ENCODE measurements around the gene KIF6.

KIF6 gene

GRCh38 chr6:39493777-39494176, 231.4 kb downstream of the KIF6 start:
- H3K36me3 ChIP-seq (ENCODE audit: control insufficient read depth in 2 of 2, insufficient read depth in 1 of 2, low read length in 2 of 2) = no peaks in the 10 kb centered on the region
- ChIA-PET POLR2A (no interaction called here), CTCF (interaction anchor here (0.6 to 1.6 kb wide), 4 partner anchors 9 to 793 kb away, joined by 3 to 6 read pairs (median 4); no protein-coding TSS in a partner anchor)
- H3K4me3 ChIP-seq (ENCODE audit: low read depth, low read length) = no peak overlapping the region
- H3K4me1 ChIP-seq (ENCODE audit: control insufficient read depth, insufficient read depth, low read length) = no peaks in the 10 kb centered on the region
- no peaks in the 10 kb centered on the region for H3K9me3 ChIP-seq (ENCODE audit: control insufficient read depth, insufficient read depth, low read depth, low read length)
- TF ChIP-seq ZNF223 (tag by site-specific recombination; IDR thresholded peaks at IDR 0.05) (no peak), RBAK (tag by site-specific recombination; IDR thresholded peaks at IDR 0.05) (no peak), ZNF747 (tag by site-specific recombination; IDR thresholded peaks at IDR 0.05) (no peak), ZBTB7A (tag by site-specific recombination; IDR thresholded peaks at IDR 0.05; ENCODE audit: low read depth) (no peak), ZSCAN30 (tag by site-specific recombination; IDR thresholded peaks at IDR 0.05) (no peak), ZNF133 (tag by site-specific recombination; IDR thresholded peaks at IDR 0.05) (no peak), ZNF146 (tag by site-specific recombination; IDR thresholded peaks at IDR 0.05) (no peak), REPIN1 (tag by site-specific recombination; IDR thresholded peaks at IDR 0.05; ENCODE audit: low read depth) (no peak), ZNF530 (tag by site-specific recombination; IDR thresholded peaks at IDR 0.05; ENCODE audit: low read depth) (no peak)
- no peak overlapping the region for H3K27ac ChIP-seq (ENCODE audit: extremely low read depth, low read depth, low read length)

GRCh38 chr6:39493174-39493573, 232.0 kb downstream of the KIF6 start:
- Histone ChIP-seq H3K4me3 (ENCODE audit: low read depth, low read length) (no peak overlapping the region), H3K36me3 (ENCODE audit: control insufficient read depth in 2 of 2, insufficient read depth in 1 of 2, low read length in 2 of 2) (no peaks in the 10 kb centered on the region), H3K27ac (ENCODE audit: extremely low read depth, low read depth, low read length) (no peak overlapping the region), H3K4me1 (ENCODE audit: control insufficient read depth, insufficient read depth, low read length) (no peaks in the 10 kb centered on the region), H3K9me3 (ENCODE audit: control insufficient read depth, insufficient read depth, low read depth, low read length) (no peaks in the 10 kb centered on the region)
- CTCF ChIA-PET = no interaction called here
- POLR2A ChIA-PET = no interaction called here
- TF ChIP-seq ZNF266 (tag by site-specific recombination; IDR thresholded peaks at IDR 0.05; ENCODE audit: low read depth) (no peak), ZBTB17 (tag by site-specific recombination; IDR thresholded peaks at IDR 0.05) (no peak), ZNF623 (tag by site-specific recombination; IDR thresholded peaks at IDR 0.05) (no peak), GLIS2 (tag by site-specific recombination; IDR thresholded peaks at IDR 0.05) (no peak), ZNF37A (tag by site-specific recombination; IDR thresholded peaks at IDR 0.05) (no peak)
- TF ChIP-seq, protein P1, sequence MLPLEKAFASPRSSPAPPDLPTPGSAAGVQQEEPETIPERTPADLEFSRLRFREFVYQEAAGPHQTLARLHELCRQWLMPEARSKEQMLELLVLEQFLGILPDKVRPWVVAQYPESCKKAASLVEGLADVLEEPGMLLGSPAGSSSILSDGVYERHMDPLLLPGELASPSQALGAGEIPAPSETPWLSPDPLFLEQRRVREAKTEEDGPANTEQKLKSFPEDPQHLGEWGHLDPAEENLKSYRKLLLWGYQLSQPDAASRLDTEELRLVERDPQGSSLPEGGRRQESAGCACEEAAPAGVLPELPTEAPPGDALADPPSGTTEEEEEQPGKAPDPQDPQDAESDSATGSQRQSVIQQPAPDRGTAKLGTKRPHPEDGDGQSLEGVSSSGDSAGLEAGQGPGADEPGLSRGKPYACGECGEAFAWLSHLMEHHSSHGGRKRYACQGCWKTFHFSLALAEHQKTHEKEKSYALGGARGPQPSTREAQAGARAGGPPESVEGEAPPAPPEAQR (tag by site-specific recombination; IDR thresholded peaks at IDR 0.05) = no peak
- TF ChIP-seq, protein P2, sequence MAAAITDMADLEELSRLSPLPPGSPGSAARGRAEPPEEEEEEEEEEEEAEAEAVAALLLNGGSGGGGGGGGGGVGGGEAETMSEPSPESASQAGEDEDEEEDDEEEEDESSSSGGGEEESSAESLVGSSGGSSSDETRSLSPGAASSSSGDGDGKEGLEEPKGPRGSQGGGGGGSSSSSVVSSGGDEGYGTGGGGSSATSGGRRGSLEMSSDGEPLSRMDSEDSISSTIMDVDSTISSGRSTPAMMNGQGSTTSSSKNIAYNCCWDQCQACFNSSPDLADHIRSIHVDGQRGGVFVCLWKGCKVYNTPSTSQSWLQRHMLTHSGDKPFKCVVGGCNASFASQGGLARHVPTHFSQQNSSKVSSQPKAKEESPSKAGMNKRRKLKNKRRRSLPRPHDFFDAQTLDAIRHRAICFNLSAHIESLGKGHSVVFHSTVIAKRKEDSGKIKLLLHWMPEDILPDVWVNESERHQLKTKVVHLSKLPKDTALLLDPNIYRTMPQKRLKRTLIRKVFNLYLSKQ (tag by site-specific recombination; IDR thresholded peaks at IDR 0.05; ENCODE audit: borderline replicate concordance) = no peak

DNA sequence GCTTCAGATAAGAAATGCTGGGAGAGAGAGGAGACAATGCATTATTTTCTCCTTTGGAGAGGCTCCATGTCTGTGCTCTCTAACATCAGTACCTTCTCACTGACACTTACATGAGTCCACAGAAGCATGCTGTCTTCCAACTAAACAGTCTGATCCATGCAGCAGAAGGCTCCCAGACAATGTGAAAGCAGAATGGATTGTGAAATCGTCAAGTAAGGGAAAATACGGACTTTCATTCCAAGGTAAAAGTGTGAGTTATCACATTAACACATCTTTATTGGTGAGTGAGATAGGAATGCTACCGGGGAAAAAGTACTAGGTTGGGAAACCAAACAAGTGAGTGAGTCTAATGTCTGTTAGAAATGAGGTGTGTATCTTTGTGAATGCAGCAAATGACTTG, 235.1 kb downstream of the KIF6 start:
- peak; percentile 63 for TF ChIP-seq PRDM1 (tag by site-specific recombination; IDR thresholded peaks at IDR 0.05)
- TF ChIP-seq ZNF155 (tag by site-specific recombination; IDR thresholded peaks at IDR 0.05) = no peak
- H3K9me3 ChIP-seq (ENCODE audit: control insufficient read depth, insufficient read depth, low read depth, low read length) = no peaks in the 10 kb centered on the region
- no peak overlapping the region for H3K27ac ChIP-seq (ENCODE audit: extremely low read depth, low read depth, low read length)
- no peaks in the 10 kb centered on the region for H3K36me3 ChIP-seq (ENCODE audit: control insufficient read depth in 2 of 2, insufficient read depth in 1 of 2, low read length in 2 of 2)
- no peaks in the 10 kb centered on the region for H3K4me1 ChIP-seq (ENCODE audit: control insufficient read depth, insufficient read depth, low read length)
- ChIA-PET CTCF (interaction anchor here (0.5 to 0.6 kb wide), 2 partner anchors 508 to 687 kb away, joined by 3 read pairs; no protein-coding TSS in a partner anchor), POLR2A (no interaction called here)
- H3K4me3 ChIP-seq (ENCODE audit: low read depth, low read length) = no peak overlapping the region
